PC-3 (cell line): ENCODE results near the gene LILRB2. TPM values are rescaled to one million over a fixed set of nuclear protein-coding genes. Genes with fewer than 3 reads are reported as not detected.

Source experiments
- ATAC-seq: fragments of 200-7000 bp; cut with Tn5 transposase; 2 replicates; pipeline ENCODE4 v1.9.1; 2020; ENCODE audit warnings: mild to moderate bottlenecking, moderate library complexity
- BruUV-seq: library from RNA; stranded (reverse); fragments of 400-500 nt; replicated peaks from 2 replicates; lab custom pipeline; 2021; lab: Mats Ljungman, UMichigan
- CTCF ChIA-PET: fragments of 300-600 bp; sonication (Branson Sonifier 250); formaldehyde crosslinking; loops from one replicate; lab custom pipeline; 2022; ENCODE audit warnings: antibody characterized with exemption; lab: Charles Lee
- POLR2A ChIA-PET: fragments of 300-600 bp; sonication (Branson Sonifier 250); formaldehyde crosslinking; loops from one replicate; lab custom pipeline; 2022; ENCODE audit warnings: antibody characterized with exemption; ENCODE audit not compliant: unreplicated experiment; lab: Charles Lee
- DNase-seq: peaks from one replicate; pipeline ENCODE4 v3.0.0-alpha.2; 2015
- H2AFZ ChIP-seq: fragments of 300-600 bp; sonication (generic); 2 replicates; pipeline ENCODE4 v1.6.0; 2016; ENCODE audit warnings: antibody characterized with exemption, low read length
- H3F3A ChIP-seq: fragments of 300-600 bp; sonication (generic); one replicate; pipeline ENCODE4 v1.6.0; 2017; ENCODE audit warnings: antibody characterized with exemption, low read length, control low read depth, mild to moderate bottlenecking; ENCODE audit not compliant: unreplicated experiment
- H3K27ac ChIP-seq: fragments of 300-600 bp; sonication (generic); 2 replicates; pipeline ENCODE4 v1.5.1; 2016; ENCODE audit warnings: mild to moderate bottlenecking, low read length
- H3K27me3 ChIP-seq: fragments of 300-600 bp; sonication (generic); 2 replicates; pipeline ENCODE4 v1.6.1; 2016; ENCODE audit warnings: low read length, mixed read lengths
- H3K36me3 ChIP-seq: fragments of 300-600 bp; sonication (generic); 2 replicates; pipeline ENCODE4 v1.6.1; 2016; ENCODE audit warnings: low read depth, mixed run types, low read length, mixed read lengths
- H3K4me1 ChIP-seq: fragments of 300-600 bp; sonication (generic); 2 replicates; pipeline ENCODE4 v1.5.1; 2016; ENCODE audit warnings: low read length; ENCODE audit not compliant: insufficient read depth
- H3K4me2 ChIP-seq: fragments of 300-600 bp; sonication (generic); 2 replicates; pipeline ENCODE4 v1.6.0; 2016; ENCODE audit warnings: low read length
- H3K4me3 ChIP-seq: fragments of 300-600 bp; sonication (generic); 2 replicates; pipeline ENCODE4 v1.5.1; 2016; ENCODE audit warnings: mild to moderate bottlenecking, low read length, mixed read lengths
- H3K79me2 ChIP-seq: fragments of 300-600 bp; sonication (generic); 2 replicates; pipeline ENCODE4 v1.6.1; 2017; ENCODE audit warnings: low read length, mixed read lengths
- H3K9ac ChIP-seq: fragments of 300-600 bp; sonication (generic); 2 replicates; pipeline ENCODE4 v1.6.0; 2016; ENCODE audit warnings: mild to moderate bottlenecking, low read length
- H3K9me2 ChIP-seq: fragments of 300-600 bp; sonication (generic); replicated peaks from 2 replicates; pipeline ENCODE4 v1.6.1; 2016; ENCODE audit warnings: mixed run types, low read length, mixed read lengths
- H3K9me3 ChIP-seq: fragments of 300-600 bp; sonication (generic); 2 replicates; pipeline ENCODE4 v1.6.1; 2016; ENCODE audit warnings: low read length, mixed read lengths
- H4K20me1 ChIP-seq: fragments of 300-600 bp; sonication (generic); 2 replicates; pipeline ENCODE4 v1.6.1; 2016; ENCODE audit warnings: low read length, mixed read lengths
- EZH2 ChIP-seq: fragments of 300-600 bp; sonication (generic); IDR thresholded peaks from one replicate; pipeline ENCODE4 v1.6.1; 2017; ENCODE audit warnings: antibody characterized with exemption, mild to moderate bottlenecking, low read length; ENCODE audit not compliant: unreplicated experiment
- EZH2phosphoT487 ChIP-seq: fragments of 300-600 bp; sonication (generic); IDR thresholded peaks from 2 replicates; pipeline ENCODE4 v1.6.1; 2018; ENCODE audit warnings: mild to moderate bottlenecking, antibody characterized with exemption, low read length, borderline replicate concordance
- intact Hi-C: fragments of 100-400 bp; cut with micrococcal nuclease; formaldehyde crosslinking; loops from 2 replicates; pipeline ENCODE4 v1.9.0; 2023
- total RNA-seq: library from RNA; depleted of rRNA; stranded (reverse); fragments of >200 nt; gene quantifications from 2 replicates; pipeline ENCODE4 v1.2.3, GENCODE V29; 2014
- TF ChIP-seq, protein P1 (sequence below): fragments of 300-600 bp; sonication (generic); conservative IDR thresholded peaks from 2 replicates; pipeline ENCODE4 v1.5.1; 2017; ENCODE audit warnings: antibody characterized with exemption, low read depth, mild to moderate bottlenecking, low read length

Gene LILRB2
- total RNA-seq, 1 experiment from 2014 or later: not detected

- Histone ChIP-seq H3F3A (no peaks in the 10 kb centered on the region), H4K20me1 (no peaks in the 10 kb centered on the region), H3K9ac (no peak overlapping the region), H3K4me3 (no peak overlapping the region), H3K36me3 (no peaks in the 10 kb centered on the region), H3K9me3 (no peaks in the 10 kb centered on the region), H3K27ac (no peak overlapping the region), H3K4me2 (no peak overlapping the region), H2AFZ (no peak overlapping the region), H3K9me2 (no peaks in the 10 kb centered on the region), H3K4me1 (no peaks in the 10 kb centered on the region), H3K79me2 (no peaks in the 10 kb centered on the region), H3K27me3 (peaks cover 89% of the 10 kb centered on the region)
- TF ChIP-seq EZH2 (no peak), EZH2phosphoT487 (no peak)
- TF ChIP-seq, protein P1, sequence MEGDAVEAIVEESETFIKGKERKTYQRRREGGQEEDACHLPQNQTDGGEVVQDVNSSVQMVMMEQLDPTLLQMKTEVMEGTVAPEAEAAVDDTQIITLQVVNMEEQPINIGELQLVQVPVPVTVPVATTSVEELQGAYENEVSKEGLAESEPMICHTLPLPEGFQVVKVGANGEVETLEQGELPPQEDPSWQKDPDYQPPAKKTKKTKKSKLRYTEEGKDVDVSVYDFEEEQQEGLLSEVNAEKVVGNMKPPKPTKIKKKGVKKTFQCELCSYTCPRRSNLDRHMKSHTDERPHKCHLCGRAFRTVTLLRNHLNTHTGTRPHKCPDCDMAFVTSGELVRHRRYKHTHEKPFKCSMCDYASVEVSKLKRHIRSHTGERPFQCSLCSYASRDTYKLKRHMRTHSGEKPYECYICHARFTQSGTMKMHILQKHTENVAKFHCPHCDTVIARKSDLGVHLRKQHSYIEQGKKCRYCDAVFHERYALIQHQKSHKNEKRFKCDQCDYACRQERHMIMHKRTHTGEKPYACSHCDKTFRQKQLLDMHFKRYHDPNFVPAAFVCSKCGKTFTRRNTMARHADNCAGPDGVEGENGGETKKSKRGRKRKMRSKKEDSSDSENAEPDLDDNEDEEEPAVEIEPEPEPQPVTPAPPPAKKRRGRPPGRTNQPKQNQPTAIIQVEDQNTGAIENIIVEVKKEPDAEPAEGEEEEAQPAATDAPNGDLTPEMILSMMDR: no peak
- ChIA-PET POLR2A (no interaction called here), CTCF (no interaction called here)
- BruUV-seq: no TSS peak
- no peak for ATAC-seq
- intact Hi-C loops: no loop called here
- no peak for DNase-seq
These were observed 24.4 kb downstream of the LILRB2 start for GRCh38 chr19:54256250-54257115.

GRCh38 chr19:54255105-54255775, 25.7 kb downstream of the LILRB2 start:
- no peak for DNase-seq
- no peaks in the 10 kb centered on the region for H3K4me1 ChIP-seq
- H3K27me3 ChIP-seq: peaks cover 84% of the 10 kb centered on the region
- intact Hi-C loops: no loop called here
- no peaks in the 10 kb centered on the region for H3K36me3 ChIP-seq
- ChIA-PET POLR2A (no interaction called here), CTCF (no interaction called here)
- H2AFZ ChIP-seq: no peak overlapping the region
- no peaks in the 10 kb centered on the region for H4K20me1 ChIP-seq
- no peak overlapping the region for H3K4me2 ChIP-seq
- no peaks in the 10 kb centered on the region for H3K9me3 ChIP-seq
- H3K9ac ChIP-seq: no peak overlapping the region
- ATAC-seq: no peak
- no peaks in the 10 kb centered on the region for H3K9me2 ChIP-seq
- no peaks in the 10 kb centered on the region for H3K79me2 ChIP-seq
- H3K27ac ChIP-seq: no peak overlapping the region
- no peaks in the 10 kb centered on the region for H3F3A ChIP-seq
- TF ChIP-seq, protein P1: no peak
- no peak for TF ChIP-seq EZH2
- TF ChIP-seq EZH2phosphoT487: no peak
- BruUV-seq: no TSS peak
- H3K4me3 ChIP-seq: no peak overlapping the region
